RWPE2 (cell line): Measurements from ENCODE around the gene DDX54.

ENCODE experiments used
- ATAC-seq: fragments of 200-7000 bp; cut with Tn5 transposase; 3 replicates; pipeline ENCODE4 v1.9.1; 2021; ENCODE audit warnings: low read depth
- DNase-seq: peaks from one replicate; pipeline ENCODE4 v3.0.0-alpha.2; 2020; ENCODE audit warnings: low spot score
- H3K27ac ChIP-seq: fragments of 450-650 bp; 2 replicates; pipeline ENCODE4 v1.5.1; 2017; ENCODE audit warnings: mild to moderate bottlenecking; ENCODE audit not compliant: poor library complexity, severe bottlenecking
- H3K27me3 ChIP-seq: fragments of 250-450 bp; sonication (Bioruptor Pico); 2 replicates; pipeline ENCODE4 v1.5.1; 2021; ENCODE audit warnings: mild to moderate bottlenecking, moderate library complexity; ENCODE audit not compliant: insufficient read depth, poor library complexity, severe bottlenecking
- H3K36me3 ChIP-seq: fragments of 250-450 bp; sonication (Bioruptor Pico); 2 replicates; pipeline ENCODE4 v1.5.1; 2020; ENCODE audit warnings: low read depth, mild to moderate bottlenecking, moderate library complexity
- H3K4me1 ChIP-seq: fragments of 250-450 bp; sonication (Bioruptor Pico); 2 replicates; pipeline ENCODE4 v1.5.1; 2021; ENCODE audit warnings: mild to moderate bottlenecking, moderate library complexity; ENCODE audit not compliant: insufficient read depth, poor library complexity, severe bottlenecking
- H3K4me3 ChIP-seq: fragments of 250-450 bp; sonication (Bioruptor Pico); 2 replicates; pipeline ENCODE4 v1.5.1; 2021; ENCODE audit warnings: mild to moderate bottlenecking, moderate library complexity; ENCODE audit not compliant: severe bottlenecking
- H3K9me3 ChIP-seq: fragments of 250-450 bp; sonication (Bioruptor Pico); 2 replicates; pipeline ENCODE4 v1.5.1; 2021; ENCODE audit warnings: mild to moderate bottlenecking, moderate library complexity; ENCODE audit not compliant: severe bottlenecking
- CTCF ChIP-seq: fragments of 450-650 bp; IDR thresholded peaks from one replicate; pipeline ENCODE4 v1.5.1; 2017; ENCODE audit warnings: mild to moderate bottlenecking, moderate library complexity; ENCODE audit not compliant: poor library complexity, severe bottlenecking

Gene DDX54

DNA sequence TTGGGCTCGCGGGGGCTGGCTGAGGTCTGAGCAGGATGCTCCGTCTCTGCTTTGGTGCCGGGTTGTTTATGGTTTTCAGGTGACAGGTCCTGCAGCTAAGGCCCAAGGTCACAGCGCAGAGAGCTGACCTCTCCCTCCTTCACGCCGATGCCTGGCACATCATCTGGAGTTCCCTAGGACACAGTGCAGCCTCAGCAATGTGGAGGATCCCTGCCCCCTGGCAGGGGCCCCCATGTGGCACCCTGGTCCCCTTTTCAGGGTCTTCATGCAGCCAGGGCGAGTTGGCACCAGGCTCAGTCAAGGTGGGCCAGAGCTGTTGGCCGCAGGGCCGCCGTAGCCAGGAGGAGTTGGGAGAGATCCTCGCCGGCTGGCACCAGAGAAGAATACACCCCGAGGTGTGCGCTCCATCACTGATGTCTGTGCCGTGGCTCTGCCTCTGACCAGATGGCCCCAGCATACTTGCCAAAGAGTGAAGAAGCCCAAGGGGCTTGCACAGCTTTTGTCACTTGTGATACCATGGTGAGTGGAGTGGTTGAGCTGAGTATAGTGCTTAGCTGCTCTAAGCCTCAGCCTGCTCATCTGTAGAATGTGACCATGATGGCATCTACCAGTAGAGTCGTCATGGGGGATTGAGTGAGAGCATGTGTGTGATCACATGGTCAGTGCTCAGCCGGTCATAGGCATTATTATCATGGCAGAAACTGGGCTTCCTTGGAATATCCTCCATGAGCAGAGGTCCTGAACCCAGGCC lies 47.0 kb upstream of the DDX54 start:
- peaks cover 10% of the 10 kb centered on the region for H3K4me1 ChIP-seq
- ATAC-seq (no peak), DNase-seq (no peak)
- TF ChIP-seq CTCF = no peak
- peaks cover 74% of the 10 kb centered on the region for H3K36me3 ChIP-seq
- no peaks in the 10 kb centered on the region for H3K27me3 ChIP-seq
- H3K27ac ChIP-seq = peak overlapping the region; percentile 77
- H3K4me3 ChIP-seq = no peak overlapping the region
- no peaks in the 10 kb centered on the region for H3K9me3 ChIP-seq

DNA sequence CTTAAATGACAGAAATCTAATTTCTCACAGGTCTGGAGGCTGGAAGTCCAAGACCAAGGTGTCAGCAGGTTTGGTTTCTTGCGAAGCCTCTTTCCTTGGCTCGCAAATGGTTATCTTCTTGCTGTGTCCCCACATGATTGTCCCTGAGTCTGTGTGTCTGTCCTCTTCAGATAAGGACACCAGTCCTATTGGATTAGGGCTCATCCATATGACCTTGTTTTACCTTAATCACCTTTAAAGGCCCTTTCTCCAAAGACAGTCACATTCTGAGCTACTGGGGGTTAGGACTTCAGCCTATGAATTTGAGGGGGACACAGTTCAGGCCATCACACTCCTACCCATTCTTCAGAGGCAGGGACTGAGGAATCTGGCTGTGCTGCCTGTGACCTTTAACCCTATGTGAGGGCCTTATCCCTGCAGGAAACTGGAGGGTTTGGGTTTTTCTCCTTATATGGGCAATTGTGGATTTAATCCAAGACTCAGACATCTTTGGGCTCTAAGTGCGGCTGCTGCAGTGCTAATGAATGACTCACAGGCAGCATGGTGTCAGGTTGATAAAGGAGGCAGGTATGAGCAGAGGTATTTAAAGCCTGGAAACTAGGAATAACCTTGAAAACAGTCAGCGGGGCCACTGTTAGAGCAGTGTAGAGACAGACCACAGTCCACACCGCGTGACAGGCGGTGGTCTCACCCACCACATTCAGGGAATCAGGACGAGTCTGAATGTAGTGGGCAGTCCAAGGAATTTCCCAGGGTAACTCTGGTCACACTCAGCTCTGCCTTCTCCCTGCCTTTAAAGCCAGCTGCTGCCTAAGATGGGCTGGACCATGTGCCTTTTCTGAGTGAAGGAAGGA lies 46.2 kb upstream of the DDX54 start:
- TF ChIP-seq CTCF = no peak
- Histone ChIP-seq H3K36me3 (peaks cover 82% of the 10 kb centered on the region), H3K4me1 (peaks cover 10% of the 10 kb centered on the region), H3K9me3 (no peaks in the 10 kb centered on the region), H3K27me3 (no peaks in the 10 kb centered on the region), H3K27ac (peak overlapping the region; percentile 77), H3K4me3 (no peak overlapping the region)
- ATAC-seq (peak; percentile 96), DNase-seq (no peak)

- ATAC-seq (no peak), DNase-seq (no peak)
- Histone ChIP-seq H3K27ac (peak overlapping the region; percentile 77), H3K4me3 (no peak overlapping the region), H3K4me1 (peaks cover 10% of the 10 kb centered on the region), H3K36me3 (peaks cover 87% of the 10 kb centered on the region), H3K9me3 (no peaks in the 10 kb centered on the region), H3K27me3 (no peaks in the 10 kb centered on the region)
- no peak for TF ChIP-seq CTCF
Observed at GRCh38 chr12:113230315-113231234, 45.3 kb upstream of the DDX54 start.

GRCh38 chr12:113228394-113229028 lies 43.2 kb upstream of the DDX54 start:
- Histone ChIP-seq H3K36me3 (peaks cover 72% of the 10 kb centered on the region), H3K4me1 (peaks cover 17% of the 10 kb centered on the region), H3K9me3 (no peaks in the 10 kb centered on the region), H3K4me3 (no peak overlapping the region), H3K27ac (peak overlapping the region; percentile 77), H3K27me3 (no peaks in the 10 kb centered on the region)
- ATAC-seq = no peak
- TF ChIP-seq CTCF = no peak
- DNase-seq = no peak
